Vagina (tissue), 2 donors: ENCODE measurements around the gene SHC3. TPM values are rescaled to one million over a fixed set of nuclear protein-coding genes. Genes with fewer than 3 reads are reported as not detected.

Experiments
- DNase-seq, 2 donors: peaks; one replicate each; pipeline ENCODE4 v3.0.0-alpha.2; 2017; ENCODE audit errors: extremely low spot score in 2 of 2
- H3K27ac ChIP-seq: fragments of 200-600 bp; sonication (generic); one replicate; pipeline ENCODE4 v1.5.1; 2019
- H3K27me3 ChIP-seq: fragments of 200-600 bp; sonication (generic); one replicate; pipeline ENCODE4 v1.5.1; 2019
- H3K36me3 ChIP-seq, 2 donors: fragments of 200-600 bp; sonication (generic); one replicate each; pipeline ENCODE4 v1.5.1; 2017 to 2019
- H3K4me1 ChIP-seq: fragments of 200-600 bp; sonication (generic); one replicate; pipeline ENCODE4 v1.5.1; 2019
- H3K4me3 ChIP-seq, 2 donors: fragments of 200-600 bp; sonication (generic); 1 replicate in 1 of 2; 2 replicates in 1 of 2; pipeline ENCODE4 v1.5.1; 2016 to 2019
- H3K9me3 ChIP-seq: fragments of 200-600 bp; sonication (generic); one replicate; pipeline ENCODE4 v1.5.1; 2019
- CTCF ChIP-seq, 3 experiments: fragments of 450-650 bp in 2 of 3; fragments of 200-600 bp in 1 of 3; sonication (generic) in 1 of 3; IDR thresholded peaks; one replicate each; pipeline ENCODE4 v1.5.1; 2017 to 2019; ENCODE audit warnings: antibody characterized with exemption in 3 of 3, mild to moderate bottlenecking in 2 of 3, moderate library complexity in 2 of 3
- POLR2A ChIP-seq, 2 donors: fragments of 450-650 bp; IDR thresholded peaks; one replicate each; pipeline ENCODE4 v1.6.1; 2017; ENCODE audit warnings: antibody characterized with exemption in 2 of 2, mild to moderate bottlenecking in 2 of 2, moderate library complexity in 2 of 2
- POLR2AphosphoS5 ChIP-seq, 2 donors: sonication (generic); formaldehyde crosslinking; IDR thresholded peaks; one replicate each; pipeline ENCODE4 v1.9.0; 2017; ENCODE audit warnings: antibody characterized with exemption in 2 of 2, mild to moderate bottlenecking in 2 of 2, low read depth in 1 of 2; ENCODE audit not compliant: insufficient read depth in 1 of 2
- intact Hi-C: fragments of 100-400 bp; cut with DNase I; formaldehyde crosslinking; loops from one replicate; pipeline ENCODE4 v1.15.1; 2023
- total RNA-seq: library from RNA; depleted of rRNA; stranded (reverse); fragments of >200 nt; gene quantifications from one replicate; pipeline ENCODE4 v1.2.3, GENCODE V29; 2016

The SHC3 gene
- total RNA-seq, 1 donor from 2014 or later = 6.1 TPM

GRCh38 chr9:88980740-88981203, 197.8 kb downstream of the SHC3 start:
- intact Hi-C loops = no loop called here
- no peaks in the 10 kb centered on the region for H3K36me3 ChIP-seq
- TF ChIP-seq CTCF (IDR thresholded peaks at IDR 0.05) = no peak
- no peak for TF ChIP-seq POLR2A (IDR thresholded peaks at IDR 0.05)
- no peak for TF ChIP-seq POLR2AphosphoS5 (IDR thresholded peaks at IDR 0.05; ENCODE audit: insufficient read depth in 1 of 2, low read depth in 1 of 2)
- H3K27me3 ChIP-seq = no peaks in the 10 kb centered on the region
- no peak overlapping the region for H3K4me3 ChIP-seq
- H3K9me3 ChIP-seq = no peaks in the 10 kb centered on the region
- DNase-seq = peak; percentile 2 to 44
- H3K27ac ChIP-seq = peak overlapping the region; percentile 31
- H3K4me1 ChIP-seq = peaks cover 27% of the 10 kb centered on the region

GRCh38 chr9:88979791-88980190, 198.8 kb downstream of the SHC3 start:
- TF ChIP-seq POLR2AphosphoS5 (IDR thresholded peaks at IDR 0.05; ENCODE audit: insufficient read depth in 1 of 2, low read depth in 1 of 2) = no peak
- TF ChIP-seq CTCF (IDR thresholded peaks at IDR 0.05) = no peak
- no peak for TF ChIP-seq POLR2A (IDR thresholded peaks at IDR 0.05)
- no peaks in the 10 kb centered on the region for H3K9me3 ChIP-seq
- no peaks in the 10 kb centered on the region for H3K27me3 ChIP-seq
- H3K27ac ChIP-seq = peak overlapping the region; percentile 31
- intact Hi-C loops = no loop called here
- no peaks in the 10 kb centered on the region for H3K36me3 ChIP-seq
- peaks cover 27% of the 10 kb centered on the region for H3K4me1 ChIP-seq
- no peak overlapping the region for H3K4me3 ChIP-seq
- DNase-seq = peak; percentile 40 to 69

- peak in 1 of 2 donors; percentile 82 for DNase-seq
- peak overlapping the region; percentile 54 for H3K27ac ChIP-seq
- intact Hi-C loops = no loop called here
Measured at GRCh38 chr9:88979021-88979420, 199.6 kb downstream of the SHC3 start.

GRCh38 chr9:88978034-88978433, 200.6 kb downstream of the SHC3 start:
- intact Hi-C loops = no loop called here
- H3K27ac ChIP-seq = no peak overlapping the region
- H3K36me3 ChIP-seq = no peaks in the 10 kb centered on the region
- DNase-seq = peak in 1 of 2 donors; percentile 40
- H3K9me3 ChIP-seq = no peaks in the 10 kb centered on the region
- peaks cover 27% of the 10 kb centered on the region for H3K4me1 ChIP-seq
- H3K27me3 ChIP-seq = no peaks in the 10 kb centered on the region
- no peak for TF ChIP-seq POLR2A (IDR thresholded peaks at IDR 0.05)
- TF ChIP-seq CTCF (IDR thresholded peaks at IDR 0.05) = no peak
- TF ChIP-seq POLR2AphosphoS5 (IDR thresholded peaks at IDR 0.05; ENCODE audit: insufficient read depth in 1 of 2, low read depth in 1 of 2) = no peak
- no peak overlapping the region for H3K4me3 ChIP-seq

More at GRCh38 chr9:88979021-88979420, 199.6 kb downstream of the SHC3 start:
- H3K36me3 ChIP-seq = no peaks in the 10 kb centered on the region
- peaks cover 27% of the 10 kb centered on the region for H3K4me1 ChIP-seq
- no peaks in the 10 kb centered on the region for H3K27me3 ChIP-seq
- no peaks in the 10 kb centered on the region for H3K9me3 ChIP-seq
- no peak overlapping the region for H3K4me3 ChIP-seq
- no peak for TF ChIP-seq POLR2A (IDR thresholded peaks at IDR 0.05)
- TF ChIP-seq POLR2AphosphoS5 (IDR thresholded peaks at IDR 0.05; ENCODE audit: insufficient read depth in 1 of 2, low read depth in 1 of 2) = no peak
- TF ChIP-seq CTCF (IDR thresholded peaks at IDR 0.05) = no peak

GRCh38 chr9:88976890-88977257, 201.7 kb downstream of the SHC3 start:
- Histone ChIP-seq H3K4me1 (peaks cover 27% of the 10 kb centered on the region), H3K4me3 (no peak overlapping the region), H3K27me3 (no peaks in the 10 kb centered on the region), H3K9me3 (no peaks in the 10 kb centered on the region), H3K36me3 (no peaks in the 10 kb centered on the region), H3K27ac (no peak overlapping the region)
- DNase-seq = peak in 1 of 2 donors; percentile 72
- intact Hi-C loops = no loop called here
- TF ChIP-seq POLR2A (IDR thresholded peaks at IDR 0.05) = no peak
- TF ChIP-seq CTCF (IDR thresholded peaks at IDR 0.05) = no peak
- TF ChIP-seq POLR2AphosphoS5 (IDR thresholded peaks at IDR 0.05; ENCODE audit: insufficient read depth in 1 of 2, low read depth in 1 of 2) = no peak
